ENCODE results near the gene CLRN1.

CLRN1 gene

DNA sequence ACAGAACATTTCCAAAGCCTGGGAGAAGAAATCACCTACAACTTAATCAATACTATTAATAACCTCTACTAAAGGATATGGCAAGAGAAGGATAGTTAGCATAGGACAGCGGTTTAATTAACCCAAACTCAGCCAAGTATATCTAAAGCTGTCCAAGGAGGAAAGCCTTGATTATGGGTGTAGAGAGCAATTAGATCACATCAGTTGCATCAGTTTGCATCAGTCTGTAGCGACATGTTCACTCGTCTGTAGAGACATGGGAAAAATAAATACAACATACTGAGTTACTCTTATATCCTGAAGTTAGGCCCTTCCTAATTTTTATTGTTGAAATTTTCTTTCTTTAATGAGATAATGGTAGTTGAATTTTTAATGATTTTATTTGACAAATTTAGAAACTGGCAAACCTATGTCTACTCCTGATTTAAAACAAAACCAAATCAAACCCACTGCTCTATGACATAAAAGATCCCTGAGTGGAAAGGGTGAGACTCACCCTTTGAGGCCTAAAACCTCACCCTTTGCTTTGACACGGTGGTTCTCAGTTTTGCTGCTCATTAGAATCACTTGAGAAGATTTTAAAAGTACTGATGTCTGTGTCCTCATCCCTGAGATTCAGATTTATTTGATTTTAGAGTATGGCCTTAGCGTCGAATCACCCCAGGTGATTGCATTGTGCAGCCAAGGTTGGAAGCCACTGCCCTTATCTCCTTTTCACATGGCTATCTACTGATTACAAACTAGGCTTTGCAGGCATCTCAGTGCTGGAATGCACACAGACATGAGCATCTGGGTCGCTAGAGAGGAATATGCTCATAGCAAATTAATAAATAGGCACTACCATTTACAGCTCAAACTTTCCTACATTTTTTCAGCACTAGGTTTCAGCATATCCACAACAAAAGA is 2.8 kb upstream of the CLRN1 start:
- DNase-seq, result peak; percentile 13

DNA sequence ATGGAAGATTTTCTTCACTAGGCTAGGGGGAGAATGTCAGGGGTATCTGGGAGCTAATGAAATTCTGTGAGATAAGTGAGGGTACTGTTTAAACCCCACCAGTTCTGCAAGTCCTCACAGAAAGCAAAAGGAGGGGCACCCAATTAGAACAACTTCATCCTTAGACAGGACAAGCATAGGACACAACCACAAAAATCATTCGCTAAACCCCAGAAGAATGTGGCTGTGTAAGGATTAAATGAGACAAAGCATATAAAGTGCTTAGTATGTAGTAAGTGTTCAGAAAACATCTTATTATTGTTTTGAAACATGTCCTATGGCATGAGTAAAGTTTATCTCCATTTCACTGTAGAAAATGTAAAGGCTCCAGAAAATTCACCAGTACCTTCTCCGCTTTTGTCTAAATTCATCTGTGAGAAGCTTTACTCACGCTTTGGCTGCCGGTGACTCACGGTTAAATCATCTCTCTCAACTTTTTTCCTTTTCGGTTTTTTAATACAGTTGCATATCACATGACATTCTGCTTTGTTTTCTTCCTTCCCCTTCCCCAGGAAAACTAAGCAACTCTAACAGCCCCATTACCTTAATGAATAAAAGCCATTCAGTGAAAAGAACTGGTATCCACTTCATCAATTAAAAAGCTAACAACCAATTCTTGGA is 1.7 kb downstream of the CLRN1 start:
- no peak for DNase-seq

DNA sequence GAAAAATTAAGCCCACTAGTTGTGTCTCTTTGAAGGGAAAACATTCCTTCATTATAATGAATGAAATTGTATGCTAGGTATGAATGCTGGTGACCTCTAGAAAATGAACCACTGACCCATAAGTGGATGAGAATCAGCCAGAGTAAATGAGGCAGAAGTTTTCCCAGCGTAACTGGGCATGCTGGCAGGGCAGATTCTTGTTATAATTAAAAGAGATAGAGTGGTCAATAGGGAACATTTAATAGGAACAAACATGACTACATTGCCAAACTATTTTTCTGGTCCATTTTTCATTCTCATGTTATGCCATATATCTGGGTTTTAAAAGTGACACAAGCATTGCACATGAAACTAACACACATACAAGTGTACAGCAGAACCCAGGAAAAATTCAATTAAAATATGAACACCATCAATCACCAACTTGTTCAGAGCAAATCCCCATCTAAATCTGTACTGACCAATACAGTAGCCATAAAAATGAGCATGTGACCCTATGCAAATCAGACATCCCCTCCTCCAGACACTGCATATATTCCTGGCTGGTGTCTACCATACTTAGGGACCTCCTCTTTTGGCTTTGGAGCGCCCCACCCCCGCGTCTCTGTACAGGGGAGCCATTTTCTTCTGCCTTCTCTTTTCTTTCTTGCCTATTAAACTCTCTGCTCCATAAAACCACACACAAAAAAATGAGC is 4.0 kb downstream of the CLRN1 start:
- no peak for DNase-seq

DNA sequence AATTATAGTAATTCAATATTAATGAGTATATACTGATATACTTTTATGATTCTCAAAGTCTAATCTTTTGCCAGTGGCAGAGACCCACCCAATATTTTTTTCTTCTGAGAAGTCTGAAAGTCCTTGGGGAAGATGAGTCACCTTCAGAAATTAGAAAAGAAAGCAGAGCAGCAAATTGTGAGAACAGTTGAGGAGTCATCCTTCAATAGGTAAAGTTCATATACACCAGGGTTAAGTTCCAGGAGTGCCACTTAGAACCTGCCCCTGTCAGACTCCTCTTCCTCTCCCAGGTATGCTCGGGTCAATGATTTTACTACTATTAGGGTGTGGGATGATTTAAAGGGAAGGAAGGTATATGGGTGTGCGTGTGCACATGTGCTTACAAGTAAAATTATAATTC is 7.1 kb downstream of the CLRN1 start:
- no peak for DNase-seq

DNA sequence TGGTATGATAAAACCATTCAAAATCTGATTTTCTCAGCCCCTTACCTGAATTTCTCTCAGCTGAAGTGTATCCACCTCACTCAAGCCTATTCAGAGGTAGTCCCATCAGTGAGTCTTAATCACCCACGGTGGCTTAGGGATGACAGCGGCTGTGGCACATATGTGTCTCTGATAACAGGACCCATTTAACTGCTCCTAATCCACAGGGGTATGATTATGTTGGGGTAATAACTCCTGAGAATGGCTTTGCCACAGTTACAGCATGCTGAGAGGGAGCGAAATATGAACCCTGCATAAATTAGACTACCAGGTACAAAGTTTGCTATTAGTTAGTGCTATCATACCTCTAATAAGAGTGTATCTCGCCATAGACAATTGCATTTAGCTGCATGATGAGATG is 10.6 kb downstream of the CLRN1 start:
- DNase-seq, result no peak

DNA sequence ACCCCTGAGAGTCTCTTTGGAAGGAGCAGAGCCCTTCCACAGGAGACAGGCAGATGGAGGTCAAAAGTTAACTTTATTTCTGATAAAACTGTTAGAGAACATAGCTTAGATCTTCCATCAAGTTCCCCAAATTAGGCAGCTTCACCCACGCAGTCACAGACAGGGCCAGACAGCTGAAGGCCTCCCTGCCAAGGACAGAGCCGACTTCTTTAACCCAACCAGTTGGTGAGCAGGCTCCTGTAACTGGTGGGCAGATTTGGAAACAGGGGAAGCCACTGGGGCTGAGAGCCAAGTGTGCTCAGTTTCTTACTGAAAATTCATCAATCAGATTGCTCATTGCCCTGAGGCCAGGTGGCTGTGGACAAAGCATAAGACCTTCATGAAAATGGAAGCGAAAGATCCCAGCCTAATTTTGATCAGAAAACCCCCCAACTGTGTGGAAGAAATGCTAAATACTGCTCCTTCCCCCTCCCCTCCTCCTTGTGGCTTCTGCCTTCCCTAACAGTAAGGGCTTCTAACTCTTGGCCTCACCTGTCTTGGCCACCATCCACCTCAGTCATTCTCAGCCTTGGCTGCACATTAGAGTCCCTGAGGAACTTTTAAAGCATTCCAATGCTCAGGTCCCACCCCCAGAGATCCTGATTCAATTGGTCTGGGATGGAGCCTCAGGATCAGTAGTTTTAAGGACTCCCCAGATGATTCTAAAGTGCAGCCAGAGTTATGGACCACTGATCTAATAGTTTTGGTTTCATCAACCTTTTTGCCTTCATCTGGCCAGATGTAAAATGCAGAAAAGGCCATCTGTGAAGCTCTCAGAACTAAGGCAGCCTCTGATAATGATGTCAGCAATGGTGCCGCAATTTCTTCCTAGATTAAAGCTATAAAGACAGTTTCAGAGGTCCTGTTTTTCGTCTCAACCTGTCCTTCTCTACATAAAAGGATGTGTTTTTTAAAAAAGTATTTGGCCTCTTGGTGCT is 11.5 kb downstream of the CLRN1 start:
- DNase-seq, result no peak

DNA sequence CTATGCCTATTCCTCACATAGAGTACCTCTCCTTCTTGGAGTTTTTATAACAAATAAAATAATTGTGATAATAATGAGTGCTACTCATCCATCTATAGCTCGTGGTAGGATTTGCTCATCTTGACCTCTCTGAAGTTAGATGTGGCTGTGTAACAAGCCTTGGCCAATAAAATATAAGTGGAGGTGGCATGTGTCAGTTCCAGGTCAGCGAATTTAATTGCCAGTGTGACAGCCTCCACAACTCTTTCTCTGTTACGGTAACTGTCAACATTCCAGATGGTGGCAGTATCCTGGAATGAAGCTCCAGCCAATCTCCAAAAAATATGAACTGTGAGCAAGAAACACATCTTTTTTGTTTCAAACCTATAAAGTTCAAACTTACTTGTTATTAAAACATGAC is 13.8 kb downstream of the CLRN1 start:
- no peak for DNase-seq

DNA sequence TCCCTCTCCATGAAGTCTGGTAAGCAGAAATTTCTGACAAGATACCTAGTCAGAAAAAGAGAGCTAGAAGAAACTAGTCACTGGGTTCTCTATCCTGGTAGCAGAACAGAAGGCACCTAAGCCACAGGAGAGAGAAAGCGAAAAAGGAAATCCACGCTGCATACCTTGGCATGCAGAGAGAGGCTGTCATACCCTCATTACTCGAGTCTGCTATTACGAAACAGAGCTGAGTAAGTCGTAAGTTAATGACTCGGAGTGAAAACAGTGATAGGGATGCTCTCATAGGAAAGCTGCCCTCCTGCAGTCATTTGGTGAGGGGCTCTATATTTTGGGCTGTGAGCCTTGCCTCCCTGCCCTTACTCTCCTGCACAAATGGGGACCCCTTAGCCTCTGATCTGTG is 16.2 kb downstream of the CLRN1 start:
- peak; percentile 11 for DNase-seq

DNA sequence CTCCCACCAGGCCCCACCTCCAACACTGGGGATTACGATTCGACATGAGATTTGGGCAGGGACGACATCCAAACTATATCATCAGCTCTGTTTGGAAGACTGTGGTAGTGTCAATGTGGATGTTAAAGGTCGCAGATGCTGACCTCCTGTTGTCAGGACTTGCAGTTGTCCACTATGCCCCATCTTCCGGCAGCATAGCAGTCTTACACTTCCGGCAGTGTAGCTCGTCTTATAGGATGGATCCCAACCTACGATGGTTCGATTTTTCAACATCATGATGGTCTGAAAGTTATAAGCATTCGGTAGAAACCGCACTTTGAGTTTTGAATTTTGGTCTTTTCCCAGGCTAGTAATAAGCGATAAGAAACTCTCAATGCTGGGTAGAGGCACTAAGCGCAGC is 20.6 kb downstream of the CLRN1 start:
- DNase-seq, result no peak

DNA sequence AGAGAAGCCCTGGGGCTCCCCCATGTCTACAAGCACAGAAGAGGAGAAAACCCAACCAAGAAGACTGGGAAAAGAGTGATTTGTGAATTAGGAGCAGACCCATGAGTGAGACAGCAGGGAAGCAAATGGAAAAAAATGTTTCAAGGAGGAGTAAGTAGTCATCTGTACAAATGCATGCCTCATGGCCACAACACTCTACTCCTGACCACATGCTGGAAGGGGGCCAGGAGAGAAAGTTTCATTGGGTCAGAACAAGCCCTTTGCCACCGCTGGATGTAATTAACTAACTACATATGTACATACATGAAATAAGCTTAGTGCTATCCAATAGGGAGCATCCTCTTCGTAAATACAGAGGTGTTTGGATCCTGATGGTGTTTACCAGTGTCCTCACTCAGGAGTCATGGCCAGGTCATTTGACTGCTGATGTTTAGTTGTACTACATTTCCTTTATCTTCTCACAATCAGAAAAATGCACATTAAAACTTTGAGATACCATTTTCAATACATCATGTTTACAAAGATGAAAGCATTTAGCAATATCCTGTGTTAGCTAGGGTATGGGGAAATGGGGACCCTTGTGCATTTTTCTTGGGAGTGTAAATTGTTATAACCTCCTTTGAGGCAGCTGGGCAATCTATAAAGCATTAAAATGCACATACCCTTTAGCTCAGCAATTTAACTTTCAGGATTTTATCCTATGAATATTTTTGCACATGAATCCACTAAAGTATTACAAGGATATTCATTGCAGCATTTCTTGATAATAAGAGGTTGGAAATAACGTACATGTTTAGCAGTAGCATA is 27.1 kb downstream of the CLRN1 start:
- DNase-seq, result no peak

DNA sequence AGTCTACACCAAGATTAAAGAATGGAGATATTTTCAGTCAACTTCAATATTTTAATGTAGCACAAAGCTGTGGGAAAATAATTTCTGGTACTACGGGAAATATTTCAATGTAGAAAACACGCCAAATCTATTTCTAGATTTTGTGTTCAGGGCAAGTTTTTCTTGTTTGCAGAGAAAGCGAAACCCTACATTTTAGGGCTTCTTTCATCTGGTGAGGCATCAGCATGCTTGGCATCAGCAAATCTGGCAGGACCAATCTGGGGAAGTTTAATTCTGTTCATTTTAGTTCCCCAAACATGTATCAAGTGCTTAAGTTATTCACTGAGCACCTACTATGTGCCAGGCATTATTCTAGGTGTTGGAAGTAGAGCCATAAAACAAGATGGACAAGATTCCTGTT is 30.3 kb downstream of the CLRN1 start:
- DNase-seq, result no peak

DNA sequence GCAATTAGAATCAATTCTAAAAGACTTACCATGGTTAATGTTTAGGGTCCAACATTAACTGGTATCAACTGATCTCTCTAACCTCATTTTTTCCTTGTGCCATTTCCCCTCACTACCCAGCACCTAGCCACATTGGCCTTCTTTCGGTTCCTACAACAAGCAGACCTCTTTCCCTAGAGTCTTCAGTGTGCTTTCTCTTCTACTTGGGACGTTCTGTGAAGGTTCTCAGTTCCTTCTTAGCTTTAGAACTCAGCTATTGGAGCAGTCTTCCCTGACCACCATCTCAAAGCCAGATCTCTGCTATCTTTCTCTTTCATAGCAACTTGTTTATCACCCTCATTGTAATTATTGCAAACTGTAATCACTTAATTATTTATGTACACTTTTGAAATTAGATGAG is 35.8 kb downstream of the CLRN1 start:
- DNase-seq, result no peak

DNA sequence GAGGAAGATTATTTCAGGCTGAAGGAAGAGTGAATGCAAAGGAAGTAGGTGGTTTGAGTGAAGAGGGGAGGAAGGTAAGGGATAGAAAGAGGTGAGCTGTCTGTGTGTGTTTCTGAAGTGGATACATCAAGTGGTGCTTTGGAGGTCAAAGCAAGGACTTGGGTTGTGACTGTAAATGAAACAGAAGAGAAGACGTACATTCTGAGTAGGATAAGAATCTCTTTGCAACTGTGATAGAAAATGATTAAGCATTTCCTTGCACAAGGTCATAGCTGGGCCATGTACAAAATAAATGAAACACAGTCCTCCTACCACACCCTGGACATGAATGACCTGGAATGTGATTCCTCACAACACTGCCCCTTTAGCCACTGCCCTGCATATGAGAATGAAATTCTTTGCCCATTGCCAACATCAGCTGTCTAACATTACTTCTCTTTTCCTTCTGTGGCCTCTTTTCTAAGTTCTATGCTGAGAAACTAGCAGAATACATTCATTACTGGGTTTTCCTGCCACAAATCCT is 39.0 kb downstream of the CLRN1 start:
- DNase-seq, result no peak

DNA sequence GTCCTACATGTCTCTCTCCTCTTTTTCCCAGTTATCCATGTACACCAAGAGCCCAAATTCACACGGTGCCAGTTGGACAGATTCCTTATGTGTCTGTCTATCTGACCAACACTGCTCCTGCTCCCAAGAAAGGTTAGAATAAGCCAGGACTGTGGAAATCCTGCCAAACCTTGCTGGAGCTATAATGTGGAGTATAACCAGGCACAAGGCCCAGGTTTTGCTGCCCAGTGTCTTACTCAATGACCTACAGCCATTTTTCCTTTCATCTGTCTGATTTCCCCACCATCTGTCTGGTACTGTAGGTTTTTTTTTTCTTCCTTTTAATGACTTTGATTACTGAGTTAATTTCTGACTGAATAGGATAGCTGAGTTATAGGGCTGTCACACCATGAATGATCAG is 40.8 kb downstream of the CLRN1 start:
- DNase-seq, result no peak

DNA sequence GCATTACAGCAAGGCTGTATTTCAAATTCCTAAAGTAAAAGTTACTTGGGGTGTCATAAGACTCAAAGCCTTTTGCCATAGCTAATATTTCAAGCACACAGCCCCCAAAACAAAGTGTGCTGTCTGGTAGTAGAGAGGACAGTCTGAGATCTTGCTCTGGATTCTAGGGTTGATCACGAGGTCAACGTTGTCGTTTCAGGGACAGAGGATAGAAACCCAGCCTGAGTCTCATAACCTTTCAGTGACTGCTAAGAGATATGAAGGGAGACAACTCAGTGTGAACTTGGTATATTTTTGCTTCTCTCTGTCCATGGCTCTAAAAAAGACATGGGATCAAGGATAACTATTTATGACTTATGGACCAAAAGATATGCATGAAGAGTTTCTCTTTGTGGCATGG is 41.7 kb downstream of the CLRN1 start:
- DNase-seq, result no peak

DNA sequence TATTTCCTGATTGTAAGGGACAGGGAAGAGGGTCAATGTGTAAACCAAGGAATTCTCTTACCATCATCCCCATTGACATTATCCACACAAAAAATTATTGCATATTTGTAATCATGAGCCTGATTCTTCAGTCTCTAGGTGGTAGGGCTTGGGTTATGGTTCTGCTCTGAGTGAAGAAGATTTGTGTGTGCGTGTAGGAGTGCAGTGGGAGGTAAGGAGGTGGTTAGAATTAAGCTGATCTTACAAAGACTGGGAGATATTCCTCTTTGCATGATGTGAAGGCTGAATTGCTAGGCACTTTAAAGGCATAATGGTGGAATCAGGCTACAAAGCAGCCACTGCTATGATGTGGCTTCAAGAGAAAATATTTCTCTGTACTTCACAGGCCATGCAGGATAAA is 44.3 kb downstream of the CLRN1 start:
- no peak for DNase-seq

DNA sequence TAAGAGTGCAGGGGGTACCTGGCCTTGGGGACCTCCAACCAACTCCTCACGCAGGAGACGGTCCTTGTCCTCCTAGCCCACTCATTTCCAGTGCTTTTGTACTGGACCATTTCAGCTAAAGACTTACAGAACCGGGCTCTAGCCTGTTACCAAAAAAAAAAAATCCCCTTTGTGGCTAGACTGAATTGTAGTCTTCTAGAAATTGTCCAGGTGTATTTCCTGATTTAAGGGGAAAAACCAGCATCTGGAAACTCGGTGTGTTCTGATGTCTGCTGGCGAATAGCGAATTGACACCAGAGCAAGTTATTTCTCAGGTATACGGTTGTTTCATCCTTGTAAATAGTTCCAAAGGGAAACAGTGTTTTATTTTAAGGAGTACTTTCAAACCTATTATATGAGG is 46.2 kb downstream of the CLRN1 start:
- DNase-seq, result no peak

DNA sequence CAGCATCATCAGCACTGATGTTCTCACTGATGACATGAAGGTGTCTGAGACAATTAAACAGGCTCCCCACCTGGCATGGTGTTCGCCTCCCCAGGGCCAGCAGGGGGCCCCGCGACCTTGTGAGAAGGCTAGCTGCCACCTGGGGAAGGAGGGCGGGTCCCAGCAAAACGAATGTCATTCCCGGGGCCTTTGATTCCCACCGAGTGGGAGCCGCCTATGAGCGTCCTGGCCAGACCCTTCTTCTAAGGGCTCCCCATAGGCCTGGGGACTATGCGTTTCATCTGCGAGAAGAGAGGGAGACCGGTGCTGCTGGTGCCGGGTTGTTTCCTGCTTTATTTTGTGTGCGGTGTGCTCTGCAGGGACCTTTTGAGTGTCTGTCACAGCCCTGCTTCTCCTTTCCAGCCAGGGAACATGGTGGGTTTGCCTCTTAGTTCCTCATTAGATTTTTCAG is 46.8 kb downstream of the CLRN1 start:
- DNase-seq, result peak; percentile 76

DNA sequence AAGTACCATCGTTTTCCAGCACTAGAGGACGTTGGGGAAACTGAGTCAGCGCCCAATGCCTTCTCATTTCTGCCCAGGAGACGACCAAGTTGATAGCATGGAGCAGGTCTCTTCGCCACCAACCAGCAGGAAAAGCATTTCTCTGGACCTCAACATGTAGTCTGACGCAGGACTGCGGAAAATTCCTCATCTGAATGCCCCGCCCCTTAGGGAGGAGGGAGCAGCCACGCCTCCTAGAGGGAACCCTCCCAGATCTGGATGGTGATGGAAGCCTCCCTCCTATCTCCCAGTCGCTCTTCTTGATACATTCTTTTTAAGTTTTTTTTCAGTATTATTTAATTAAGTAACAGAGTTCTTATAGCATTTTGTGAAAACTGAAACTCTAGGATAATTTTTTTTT is 49.9 kb downstream of the CLRN1 start:
- DNase-seq, result no peak

DNA sequence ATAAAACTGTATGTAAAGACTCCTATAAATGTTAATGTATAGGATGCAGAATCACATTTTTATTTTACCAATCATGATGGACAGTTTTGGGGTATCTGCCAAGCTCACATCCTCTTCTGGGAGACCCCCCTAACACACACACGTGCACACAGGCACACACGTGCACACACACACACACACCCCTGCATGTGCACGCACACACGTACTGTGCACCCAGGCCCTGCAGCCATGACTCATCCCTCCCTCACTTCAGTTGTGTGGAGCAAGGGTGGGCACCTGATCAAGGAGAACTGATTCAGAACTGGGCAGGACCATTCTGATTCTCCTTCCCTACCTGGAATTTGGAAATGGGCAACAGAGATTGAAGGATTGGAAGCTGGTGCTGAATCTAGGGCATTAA is 51.3 kb downstream of the CLRN1 start:
- no peak for DNase-seq

DNA sequence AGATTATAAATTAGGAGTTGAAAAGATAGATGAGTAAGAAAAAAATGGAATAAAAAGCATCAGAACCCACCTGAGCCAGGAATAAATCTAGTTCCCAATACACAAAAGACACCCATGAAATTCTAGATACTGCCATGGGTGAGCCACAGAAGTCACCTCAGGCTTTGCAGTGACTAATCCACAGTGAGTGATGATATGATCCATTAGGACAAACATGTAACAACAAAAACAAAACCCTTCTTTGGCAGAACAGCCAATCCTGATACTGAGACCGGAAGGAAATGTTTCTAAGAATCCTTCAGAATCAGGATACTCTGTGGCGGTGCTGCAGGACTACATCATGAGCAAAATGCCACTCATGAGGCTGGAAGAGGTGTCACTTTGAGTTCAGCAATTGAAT is 52.3 kb downstream of the CLRN1 start:
- no peak for DNase-seq

DNA sequence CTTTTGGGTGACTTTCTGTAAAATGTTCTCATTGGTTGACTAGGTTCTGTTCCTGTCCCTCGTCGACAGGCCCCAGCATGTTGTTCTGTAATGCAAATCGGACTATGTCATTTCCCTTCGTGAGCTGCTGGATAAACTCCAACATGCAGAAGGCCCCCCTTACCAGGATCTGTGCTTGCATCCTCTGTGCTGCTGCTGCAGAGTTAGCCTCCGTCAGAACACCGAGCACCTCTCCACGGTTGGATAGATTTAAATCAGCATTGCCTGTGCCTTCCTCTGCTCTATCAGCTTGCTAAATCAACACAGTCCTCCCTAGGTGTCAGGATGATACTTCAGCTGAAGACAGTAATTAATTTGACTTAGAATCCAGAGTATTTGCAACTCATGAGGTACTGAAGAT is 54.6 kb downstream of the CLRN1 start:
- no peak for DNase-seq
